Stimulated activated CD4-positive, alpha-beta T cell treated with anti-CD3 and anti-CD28 coated beads, Interleukin-1b, Interleukin-23, amount 100 ng/mL, for 48 hours (primary cell): ENCODE results near the gene MANSC4.
"Not testable (repeated sequence)": the region's sequence is repeated elsewhere in the genome, so short reads cannot be mapped to it uniquely, and the experiment has no call there.

Experiments
- DNase-seq: peaks from one replicate; pipeline ENCODE4 v3.0.0-alpha.2; 2020

MANSC4 gene

DNA sequence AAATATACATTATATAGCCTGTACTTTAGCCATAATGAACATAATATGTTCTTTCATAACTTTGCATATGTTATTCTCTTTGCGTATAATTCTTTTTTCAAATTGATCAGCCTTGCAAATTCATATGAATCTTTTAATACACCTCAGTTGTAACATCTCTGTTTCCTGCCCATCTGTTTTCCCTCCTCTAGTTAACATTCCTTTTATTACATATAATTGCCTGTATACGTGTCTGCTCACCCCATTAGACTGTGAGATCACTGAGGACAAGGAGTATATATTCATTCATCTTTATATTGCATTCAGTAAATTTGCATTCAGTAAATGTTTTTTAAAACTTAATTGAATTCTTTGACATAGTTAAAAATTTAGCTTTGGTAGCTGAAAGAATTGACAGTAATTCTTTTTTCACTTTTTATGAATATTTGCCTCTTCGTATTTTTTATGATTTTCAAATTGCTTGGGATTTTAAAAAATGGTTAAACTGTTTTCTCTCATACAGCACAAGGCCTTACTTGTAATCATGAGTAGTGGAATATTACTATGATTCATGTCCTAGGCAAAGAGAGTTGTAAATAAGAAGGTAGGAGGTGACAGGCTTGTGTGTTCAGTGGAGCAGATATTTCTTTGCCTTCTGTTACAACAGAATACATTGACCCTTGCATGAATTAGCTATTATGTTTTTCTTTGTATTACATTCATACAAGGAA lies 32.8 kb downstream of the MANSC4 start:
- no peak for DNase-seq

- not testable (repeated sequence) for DNase-seq
These were observed 34.3 kb downstream of the MANSC4 start for GRCh38 chr12:27745734-27746133.

DNA sequence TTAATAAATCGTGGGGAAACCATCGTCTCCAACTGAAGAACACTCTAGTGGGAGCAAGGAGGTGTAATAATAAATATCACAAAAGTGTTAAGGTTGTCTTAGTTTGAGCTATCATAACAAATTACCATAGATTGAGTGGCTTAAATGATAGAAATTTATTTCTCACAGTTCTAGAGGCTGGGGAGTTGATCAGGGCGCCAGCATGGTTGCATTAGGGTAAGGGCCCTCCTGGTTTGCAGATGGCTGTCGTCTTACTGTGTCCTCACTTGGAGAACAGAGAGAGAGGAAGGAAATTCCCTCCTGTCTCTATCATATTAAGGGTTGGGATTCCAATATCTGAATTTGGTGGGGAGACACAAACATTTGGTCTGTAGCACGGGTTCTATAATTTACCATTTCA lies 36.4 kb downstream of the MANSC4 start:
- DNase-seq, result no peak

DNA sequence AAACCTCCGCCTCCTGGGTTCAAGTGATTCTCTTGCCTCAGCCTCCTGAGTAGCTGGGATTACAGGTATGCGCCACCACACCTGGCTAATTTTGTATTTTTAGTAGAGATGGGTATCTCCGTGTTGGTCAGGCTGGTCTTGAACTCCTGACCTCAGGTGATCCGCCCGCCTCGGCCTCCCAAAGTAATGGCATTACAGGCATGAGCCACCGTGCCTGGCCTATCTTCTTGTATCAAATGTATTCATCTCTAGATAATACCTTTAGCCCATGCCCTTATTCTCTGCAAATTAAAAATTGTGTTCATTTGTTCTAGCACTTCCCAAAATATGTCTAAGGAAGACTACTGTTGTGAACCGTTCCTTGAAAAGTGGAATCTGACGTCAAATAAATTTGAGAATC lies 45.7 kb downstream of the MANSC4 start:
- DNase-seq, result not testable (repeated sequence)

DNA sequence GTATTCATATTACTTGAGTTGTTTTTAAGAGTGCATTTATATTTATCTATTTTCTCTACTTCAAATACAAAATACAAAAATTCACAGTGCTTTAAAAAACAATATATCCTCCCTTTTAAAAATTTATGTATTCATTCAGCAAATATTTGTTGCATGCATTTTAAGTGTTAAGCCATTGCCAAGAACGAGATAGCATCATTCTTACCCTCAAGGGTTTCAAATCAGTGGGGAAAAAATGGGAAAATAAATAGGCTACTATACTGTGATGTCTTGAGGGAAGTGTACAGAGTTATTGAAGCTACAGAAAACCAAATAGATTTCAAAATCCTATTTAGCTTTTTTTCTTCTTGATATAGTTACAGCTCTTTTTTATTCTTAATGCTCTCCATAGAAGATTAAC lies 46.2 kb downstream of the MANSC4 start:
- no peak for DNase-seq

- DNase-seq, result no peak
These were observed 46.9 kb downstream of the MANSC4 start for GRCh38 chr12:27733052-27733656.

- no peak for DNase-seq
These were observed 47.8 kb downstream of the MANSC4 start for GRCh38 chr12:27732281-27732680.

- no peak for DNase-seq
These were observed 49.9 kb downstream of the MANSC4 start for GRCh38 chr12:27730097-27730588.

DNA sequence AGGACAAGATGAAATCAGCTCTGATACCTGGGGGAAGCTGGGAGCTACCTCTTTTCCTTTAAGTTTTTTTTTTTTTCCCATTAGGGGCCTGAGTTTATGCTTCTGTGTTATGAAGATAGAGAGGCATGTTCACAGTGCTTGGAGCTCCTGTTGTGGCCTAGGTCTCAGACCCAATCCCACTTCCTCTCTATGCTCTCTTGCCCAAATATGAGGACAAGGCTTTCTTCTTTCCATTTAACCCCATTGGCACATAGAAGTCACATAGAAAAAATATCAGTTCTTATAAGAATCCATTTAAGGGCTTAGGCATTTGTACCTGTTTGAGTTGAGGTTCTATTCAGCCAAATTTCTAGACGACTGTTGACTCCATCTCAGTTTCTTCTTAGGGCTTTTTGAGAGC lies 56.8 kb downstream of the MANSC4 start:
- DNase-seq, result no peak
